CD14-positive monocyte (primary cell): ENCODE measurements around the gene DCTN2. TPM values are rescaled to one million over a fixed set of nuclear protein-coding genes. Genes with fewer than 3 reads are reported as not detected.
A peak's percentile ranks its signal among the peaks of the same experiment; 100 is the strongest.

Source experiments
- DNase-seq, 3 donors: peaks; one replicate each; pipeline ENCODE4 v3.0.0-alpha.2; 2011 to 2022
- H2AFZ ChIP-seq: 2 replicates; pipeline ENCODE4 v1.6.0; 2012; ENCODE audit warnings: mild to moderate bottlenecking, low read depth, low read length, inconsistent platforms; ENCODE audit not compliant: insufficient read depth, poor library complexity, severe bottlenecking
- H3K27ac ChIP-seq, 2 donors: 1 replicate in 1 of 2; 2 replicates in 1 of 2; pipeline ENCODE4 v1.5.1; 2012 to 2013; ENCODE audit warnings: low read length in 2 of 2, control low read depth in 1 of 2, inconsistent platforms in 1 of 2, low read depth in 1 of 2, mild to moderate bottlenecking in 1 of 2
- H3K27me3 ChIP-seq, 2 donors: one replicate each; pipeline versions ENCODE4 v1.6.0 to v1.6.1; 2011 to 2013; ENCODE audit warnings: low read length in 2 of 2; ENCODE audit not compliant: control insufficient read depth in 2 of 2, insufficient read depth in 2 of 2
- H3K36me3 ChIP-seq, 2 donors: replicated peaks in 1 of 2; 1 replicate in 1 of 2; 2 replicates in 1 of 2; pipeline versions ENCODE4 v1.5.1 to v1.6.1; 2012 to 2013; ENCODE audit warnings: low read length in 2 of 2, control low read depth in 1 of 2, inconsistent platforms in 1 of 2, mild to moderate bottlenecking in 1 of 2; ENCODE audit not compliant: insufficient read depth in 2 of 2, control insufficient read depth in 1 of 2
- H3K4me1 ChIP-seq, 2 donors: 1 replicate in 1 of 2; 2 replicates in 1 of 2; pipeline versions ENCODE4 v1.5.1 to v1.6.1; 2012 to 2013; ENCODE audit warnings: low read length in 2 of 2, control low read depth in 1 of 2, inconsistent platforms in 1 of 2, mild to moderate bottlenecking in 1 of 2, moderate library complexity in 1 of 2; ENCODE audit not compliant: insufficient read depth in 2 of 2, control insufficient read depth in 1 of 2
- H3K4me2 ChIP-seq: replicated peaks from 2 replicates; pipeline ENCODE3; 2012; ENCODE audit warnings: low read length, moderate library complexity, mild to moderate bottlenecking; ENCODE audit not compliant: poor library complexity, severe bottlenecking; ENCODE audit errors: extremely low read depth
- H3K4me3 ChIP-seq, 3 experiments: fragments of 200-600 bp in 1 of 3; sonication (generic) in 1 of 3; replicated peaks in 1 of 3; 1 replicate in 2 of 3; 2 replicates in 1 of 3; pipeline ENCODE4 v1.5.1; 2011 to 2013; ENCODE audit warnings: low read length in 3 of 3, mild to moderate bottlenecking in 3 of 3, control low read depth in 2 of 3, low read depth in 2 of 3, inconsistent platforms in 1 of 3, moderate library complexity in 1 of 3
- H3K79me2 ChIP-seq: 2 replicates; pipeline ENCODE4 v1.6.0; 2012; ENCODE audit warnings: mild to moderate bottlenecking, control low read depth, inconsistent platforms, low read length, moderate library complexity; ENCODE audit not compliant: insufficient read depth
- H3K9ac ChIP-seq: 2 replicates; pipeline ENCODE4 v1.6.0; 2017; ENCODE audit warnings: low read length, mild to moderate bottlenecking; ENCODE audit not compliant: insufficient read depth, poor library complexity, severe bottlenecking
- H3K9me3 ChIP-seq, 2 donors: replicated peaks in 1 of 2; 1 replicate in 1 of 2; 2 replicates in 1 of 2; pipeline versions ENCODE4 v1.5.1 to v1.6.1; 2012 to 2013; ENCODE audit warnings: low read length in 2 of 2, control low read depth in 1 of 2; ENCODE audit not compliant: control insufficient read depth in 1 of 2, insufficient read depth in 1 of 2
- H4K20me1 ChIP-seq: 2 replicates; pipeline ENCODE4 v1.6.0; 2012; ENCODE audit warnings: mild to moderate bottlenecking, low read length, control low read depth, moderate library complexity; ENCODE audit not compliant: insufficient read depth
- H3K27ac Mint-ChIP-seq, 7 donors: one replicate each; pipeline ENCODE4 v1.8.0; 2020; ENCODE audit warnings: mild to moderate bottlenecking in 7 of 7, mixed read lengths in 7 of 7, moderate library complexity in 6 of 7, inconsistent platforms in 2 of 7
- H3K27me3 Mint-ChIP-seq, 3 donors: one replicate each; pipeline ENCODE4 v1.8.0; 2021 to 2022; ENCODE audit warnings: low read depth in 3 of 3, mild to moderate bottlenecking in 3 of 3, mixed read lengths in 3 of 3, moderate library complexity in 3 of 3, inconsistent platforms in 1 of 3
- H3K36me3 Mint-ChIP-seq, 2 donors: one replicate each; pipeline ENCODE4 v1.8.0; 2020; ENCODE audit warnings: mixed read lengths in 2 of 2, inconsistent platforms in 1 of 2, mild to moderate bottlenecking in 1 of 2
- H3K4me1 Mint-ChIP-seq: one replicate; pipeline ENCODE4 v1.8.0; 2020; ENCODE audit warnings: mild to moderate bottlenecking, mixed read lengths
- H3K4me3 Mint-ChIP-seq, 2 donors: one replicate each; pipeline ENCODE4 v1.8.0; 2020; ENCODE audit warnings: mild to moderate bottlenecking in 2 of 2, mixed read lengths in 2 of 2, moderate library complexity in 1 of 2
- H3K9me3 Mint-ChIP-seq, 7 donors: one replicate each; pipeline ENCODE4 v1.8.0; 2020 to 2022; ENCODE audit warnings: mixed read lengths in 7 of 7, mild to moderate bottlenecking in 6 of 7, moderate library complexity in 6 of 7, inconsistent platforms in 2 of 7
- CTCF ChIP-seq: fragments of 200-600 bp; IDR thresholded peaks from one replicate; pipeline ENCODE4 v1.8.0; 2022; ENCODE audit warnings: antibody characterized with exemption, mild to moderate bottlenecking
- WGBS: methylation state at CpG from one replicate; pipeline ENCODE4 v1.1.5; 2013; ENCODE audit warnings: missing lambda C conversion rate; ENCODE audit not compliant: insufficient coverage; 5-methylcytosine and 5-hydroxymethylcytosine counted together
- intact Hi-C, 2 donors: fragments of 100-400 bp; cut with micrococcal nuclease; formaldehyde crosslinking; loops; one replicate each; pipeline versions ENCODE4 v1.15.0 to v1.15.1; 2023
- polyA plus RNA-seq, 3 donors: library from polyadenylated mRNA; depleted of rRNA in 1 of 3; unstranded in 2 of 3; stranded (reverse) in 1 of 3; fragments of 300-500 nt in 2 of 3; fragments of >200 nt in 1 of 3; fragmentation: Illumina TruSeq in 2 of 3; gene quantifications; 1 replicate in 2 of 3; 2 replicates in 1 of 3; pipeline ENCODE4 v1.2.3, GENCODE V29; 2012 to 2021

Gene DCTN2
- polyA plus RNA-seq, 3 donors = 72.8 to 94.5 (median 82.2) TPM

GRCh38 chr12:57584050-57584449 is 37.1 kb upstream of the DCTN2 start:
- H3K4me2 ChIP-seq = no peak overlapping the region
- Mint-ChIP-seq H3K4me1 (peaks cover 22% of the 10 kb centered on the region), H3K36me3 (no peaks in the 10 kb centered on the region), H3K27ac (peak overlapping the region in 3 of 7 donors; percentile 30 to 61 (median 59)), H3K4me3 (no peak overlapping the region), H3K9me3 (no peaks in the 10 kb centered on the region), H3K27me3 (peaks cover 5 to 20% (median 7%) of the 10 kb centered on the region in 3 donors)
- H3K4me3 ChIP-seq = no peak overlapping the region
- intact Hi-C loops = loop anchor here (1.0 to 10.0 kb wide), 3 partner anchors 37 to 111 kb away; partner anchors contain the start of gene OS9 (in 1 of the 2)
- 100% methylated on average over 1 of the region's 2 CpGs for WGBS
- H3K36me3 ChIP-seq = no peaks in the 10 kb centered on the region
- no peaks in the 10 kb centered on the region for H3K79me2 ChIP-seq
- DNase-seq = no peak
- TF ChIP-seq CTCF = no peak
- peaks cover 5 to 20% of the 10 kb centered on the region in 2 donors for H3K27me3 ChIP-seq
- H2AFZ ChIP-seq = no peak overlapping the region
- no peak overlapping the region for H3K27ac ChIP-seq
- no peaks in the 10 kb centered on the region for H4K20me1 ChIP-seq
- no peak overlapping the region for H3K9ac ChIP-seq
- H3K4me1 ChIP-seq = peaks cover 15 to 17% of the 10 kb centered on the region in 2 donors
- H3K9me3 ChIP-seq = no peaks in the 10 kb centered on the region

GRCh38 chr12:57583008-57583831 is 36.2 kb upstream of the DCTN2 start:
- peak; percentile 97 for TF ChIP-seq CTCF
- peaks cover 22% of the 10 kb centered on the region for H3K4me1 Mint-ChIP-seq
- intact Hi-C loops = loop anchor here in 1 of 2 donors (5.0 to 10.0 kb wide), 2 partner anchors 39 to 112 kb away; partner anchors contain the start of gene OS9
- Histone ChIP-seq H3K27ac (no peak overlapping the region), H2AFZ (no peak overlapping the region), H3K79me2 (no peaks in the 10 kb centered on the region), H3K27me3 (peaks cover 5 to 20% of the 10 kb centered on the region in 2 donors), H3K4me2 (no peak overlapping the region), H3K36me3 (no peaks in the 10 kb centered on the region), H3K9me3 (no peaks in the 10 kb centered on the region), H4K20me1 (no peaks in the 10 kb centered on the region), H3K9ac (no peak overlapping the region), H3K4me1 (peaks cover 15 to 17% of the 10 kb centered on the region in 2 donors), H3K4me3 (no peak overlapping the region)
- peak overlapping the region in 1 of 7 donors; percentile 64 for H3K27ac Mint-ChIP-seq
- peaks cover 5 to 20% (median 9%) of the 10 kb centered on the region in 3 donors for H3K27me3 Mint-ChIP-seq
- no peak overlapping the region for H3K4me3 Mint-ChIP-seq
- DNase-seq = peak; percentile 53 to 74 (median 73)
- no peaks in the 10 kb centered on the region for H3K9me3 Mint-ChIP-seq
- WGBS = 65% methylated on average over 10 of the region's 13 CpGs
- H3K36me3 Mint-ChIP-seq = no peaks in the 10 kb centered on the region
